ENCODE data around the gene SV2B. TPM values are rescaled to one million over a fixed set of nuclear protein-coding genes. Genes with fewer than 3 reads are reported as not detected.
"Not testable (repeated sequence)": the region's sequence is repeated elsewhere in the genome, so short reads cannot be mapped to it uniquely, and the experiment has no call there.

SV2B gene, protein sequence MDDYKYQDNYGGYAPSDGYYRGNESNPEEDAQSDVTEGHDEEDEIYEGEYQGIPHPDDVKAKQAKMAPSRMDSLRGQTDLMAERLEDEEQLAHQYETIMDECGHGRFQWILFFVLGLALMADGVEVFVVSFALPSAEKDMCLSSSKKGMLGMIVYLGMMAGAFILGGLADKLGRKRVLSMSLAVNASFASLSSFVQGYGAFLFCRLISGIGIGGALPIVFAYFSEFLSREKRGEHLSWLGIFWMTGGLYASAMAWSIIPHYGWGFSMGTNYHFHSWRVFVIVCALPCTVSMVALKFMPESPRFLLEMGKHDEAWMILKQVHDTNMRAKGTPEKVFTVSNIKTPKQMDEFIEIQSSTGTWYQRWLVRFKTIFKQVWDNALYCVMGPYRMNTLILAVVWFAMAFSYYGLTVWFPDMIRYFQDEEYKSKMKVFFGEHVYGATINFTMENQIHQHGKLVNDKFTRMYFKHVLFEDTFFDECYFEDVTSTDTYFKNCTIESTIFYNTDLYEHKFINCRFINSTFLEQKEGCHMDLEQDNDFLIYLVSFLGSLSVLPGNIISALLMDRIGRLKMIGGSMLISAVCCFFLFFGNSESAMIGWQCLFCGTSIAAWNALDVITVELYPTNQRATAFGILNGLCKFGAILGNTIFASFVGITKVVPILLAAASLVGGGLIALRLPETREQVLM
- total RNA-seq: 0.05 and 0.20 TPM in 2 replicates

DNA sequence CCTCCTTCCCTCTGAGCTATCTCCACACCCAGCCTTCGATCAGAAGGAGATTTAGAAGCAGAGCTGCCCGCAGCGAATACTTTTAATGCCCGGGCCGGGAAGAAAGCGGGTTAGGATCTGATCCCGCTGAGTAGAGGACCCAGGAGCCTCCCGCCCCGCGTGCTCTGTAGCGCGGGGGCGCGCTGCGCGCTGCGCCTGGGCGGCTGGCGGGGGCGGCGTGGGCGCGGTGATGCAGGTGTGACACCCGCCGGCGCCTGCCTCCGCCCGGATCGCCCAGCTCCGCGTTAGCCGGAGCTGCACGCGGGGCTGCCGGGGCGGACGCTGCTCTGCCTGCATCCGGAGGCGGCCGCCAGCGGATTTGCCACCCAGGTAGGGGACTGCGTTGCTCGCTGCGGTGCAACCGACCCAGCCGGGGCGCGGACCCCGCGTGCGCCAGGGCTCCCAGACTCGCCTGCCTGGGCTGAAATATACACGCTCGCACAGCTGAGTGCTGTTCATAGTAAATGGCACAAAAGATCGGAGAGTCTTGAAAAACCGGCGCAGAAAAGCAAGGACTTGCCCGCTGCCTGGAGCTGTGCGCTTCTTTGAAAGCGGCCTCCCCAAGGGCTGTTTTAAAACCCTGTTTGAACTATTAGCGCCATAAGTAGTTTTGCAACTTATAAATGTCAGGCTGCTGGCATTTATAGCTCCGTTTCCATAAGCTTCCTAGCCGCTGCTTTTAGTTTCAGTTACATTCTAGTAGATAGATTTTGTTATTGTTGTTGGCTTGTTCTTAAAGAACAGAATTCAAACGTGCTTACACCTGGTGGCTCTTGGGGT, at the start of gene SV2B:
TSS of gene SV2B (plus strand) at position 263 of the 819 bp plus-strand sequence. CDS start 126,007 bp downstream, outside the sequence.
- intact Hi-C loops (cut with micrococcal nuclease): no loop called here

DNA sequence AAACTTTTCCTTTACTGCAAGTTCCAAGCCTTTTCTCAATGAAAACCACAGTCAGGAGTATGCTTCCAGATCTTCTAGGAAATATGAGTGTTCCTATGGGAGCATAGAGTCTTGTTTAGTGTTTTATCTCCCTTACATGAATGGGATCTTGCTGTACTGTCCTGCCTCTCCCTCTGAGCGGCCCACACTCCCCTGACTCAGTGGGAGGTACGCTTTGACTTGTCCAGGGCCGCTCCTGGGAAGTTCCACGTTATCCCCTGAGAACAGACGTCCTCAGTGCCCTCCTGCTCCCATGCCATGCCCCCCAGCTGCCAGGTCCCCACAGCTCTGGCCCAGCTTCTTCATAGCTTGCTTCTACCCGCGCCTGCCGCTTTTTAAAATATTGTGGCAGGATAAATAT, 48.8 kb upstream of the SV2B start:
- intact Hi-C loops (cut with micrococcal nuclease): no loop called here

DNA sequence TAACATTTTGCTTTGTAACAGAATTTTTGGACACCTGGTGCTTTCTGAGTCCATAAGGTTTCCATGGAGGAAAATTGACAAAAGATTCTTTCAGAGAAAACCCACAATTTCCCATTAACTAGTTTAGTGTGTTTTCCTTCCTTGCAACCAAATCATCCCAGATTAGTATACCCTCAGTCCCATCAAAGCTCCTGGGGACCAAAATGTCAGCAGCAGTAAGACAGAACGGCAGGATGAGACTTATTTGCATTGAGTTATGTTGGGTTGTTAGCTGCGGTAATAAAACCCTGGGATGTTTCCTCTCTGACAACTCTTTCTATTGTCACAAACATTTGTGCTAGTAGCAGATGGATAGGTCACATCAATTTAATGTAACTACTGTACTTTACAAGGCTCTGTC, 45.2 kb upstream of the SV2B start:
- intact Hi-C loops (cut with micrococcal nuclease): loop anchor here (2.0 kb wide), 1 partner anchor 170 kb away; no protein-coding TSS in a partner anchor

DNA sequence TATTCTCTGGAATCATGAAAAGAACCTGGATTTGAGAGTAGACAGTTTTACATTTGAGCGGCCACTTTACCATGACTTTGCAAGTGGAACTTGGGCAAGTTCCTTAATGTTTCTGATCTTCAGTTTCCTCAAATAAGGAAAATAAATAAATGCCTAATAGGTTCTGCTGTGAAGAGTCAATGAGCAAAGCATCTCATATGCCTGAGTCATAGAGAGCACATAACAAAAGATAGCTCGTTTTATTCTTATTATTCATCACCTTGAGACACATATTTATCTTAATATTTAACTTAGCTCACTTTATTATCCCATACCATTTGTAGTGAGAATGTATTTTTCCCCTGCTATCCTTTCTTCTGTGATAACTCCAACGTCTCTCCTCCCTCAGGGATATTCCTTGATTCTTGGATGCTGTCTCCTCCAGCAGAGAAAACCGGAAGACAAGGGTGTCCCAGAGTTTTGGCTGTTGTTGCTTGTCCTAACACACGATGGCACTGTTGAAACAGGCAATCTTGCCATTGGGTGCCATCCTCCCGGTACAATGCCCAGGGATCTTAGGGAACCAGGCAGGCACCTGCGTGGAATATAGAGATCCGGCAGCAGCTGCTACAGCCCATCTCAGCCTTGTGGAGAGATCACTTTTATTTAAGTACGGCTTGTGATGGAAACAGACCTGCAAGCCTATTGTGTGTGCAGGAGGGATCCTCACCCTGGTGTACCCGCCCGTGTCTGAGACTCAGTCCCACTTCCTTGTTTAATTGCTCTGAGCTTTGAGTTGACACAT, 44.3 kb upstream of the SV2B start:
- intact Hi-C loops (cut with micrococcal nuclease): loop anchor here (1.0 to 2.0 kb wide), 2 partner anchors 169 to 216 kb away; no protein-coding TSS in a partner anchor

DNA sequence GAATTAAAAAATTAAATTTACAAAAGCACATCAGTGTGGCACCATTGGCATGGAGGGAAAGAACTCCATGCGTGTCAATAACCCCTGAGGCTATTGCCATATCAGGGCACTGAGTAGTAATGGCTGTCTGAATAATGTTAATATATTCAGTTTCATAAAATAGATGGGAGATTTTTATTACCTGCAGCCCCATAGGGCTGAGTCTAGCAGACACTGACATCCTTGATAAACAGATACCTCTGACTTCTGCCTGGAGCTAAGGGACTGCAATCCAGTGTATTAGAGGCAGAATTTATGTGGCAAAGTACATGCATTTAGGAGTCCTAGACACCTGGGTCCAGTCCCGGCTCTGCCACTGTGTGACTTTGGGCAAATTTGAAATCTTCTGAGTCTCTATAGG, 38.8 kb upstream of the SV2B start:
- intact Hi-C loops (cut with micrococcal nuclease): no loop called here

DNA sequence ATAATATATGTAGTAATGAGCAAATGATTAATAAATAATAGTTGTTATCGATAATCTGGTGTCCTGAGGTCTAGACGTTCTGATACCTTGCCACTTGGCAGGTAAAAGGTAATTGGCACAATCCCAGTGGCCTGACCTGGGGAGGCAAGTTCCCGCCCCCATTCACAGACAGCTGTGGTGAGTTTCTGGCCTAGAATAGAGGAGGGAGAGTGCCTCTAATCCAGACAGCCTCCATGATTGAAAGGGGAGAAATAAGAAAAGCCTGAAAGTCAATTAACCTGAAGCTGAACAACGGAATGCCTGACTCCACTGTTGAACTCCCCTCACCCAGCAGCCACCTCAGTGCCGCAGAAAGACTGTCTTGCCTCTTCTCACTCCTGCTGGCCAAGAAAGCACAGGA, 38.1 kb upstream of the SV2B start:
- intact Hi-C loops (cut with micrococcal nuclease): no loop called here

DNA sequence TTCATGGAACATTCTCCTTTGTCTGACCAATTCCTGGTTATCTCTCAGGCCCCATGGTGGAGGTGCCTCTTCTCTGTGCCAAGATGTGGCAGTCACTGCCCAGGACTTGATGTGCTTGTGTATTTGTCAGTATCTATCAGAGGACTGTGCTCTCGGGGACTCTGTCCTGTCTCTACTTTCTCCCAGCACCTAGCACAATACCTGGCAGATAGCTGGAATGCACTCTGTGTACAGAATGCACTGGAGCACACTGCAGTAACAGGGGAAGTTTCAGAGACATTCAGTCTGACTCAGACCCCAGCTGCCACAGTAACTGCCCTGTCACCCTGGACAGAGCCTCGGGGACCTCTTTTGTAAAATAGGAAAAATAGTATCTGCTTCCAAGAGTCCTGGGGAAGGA, 34.6 kb upstream of the SV2B start:
- intact Hi-C loops (cut with micrococcal nuclease): no loop called here

DNA sequence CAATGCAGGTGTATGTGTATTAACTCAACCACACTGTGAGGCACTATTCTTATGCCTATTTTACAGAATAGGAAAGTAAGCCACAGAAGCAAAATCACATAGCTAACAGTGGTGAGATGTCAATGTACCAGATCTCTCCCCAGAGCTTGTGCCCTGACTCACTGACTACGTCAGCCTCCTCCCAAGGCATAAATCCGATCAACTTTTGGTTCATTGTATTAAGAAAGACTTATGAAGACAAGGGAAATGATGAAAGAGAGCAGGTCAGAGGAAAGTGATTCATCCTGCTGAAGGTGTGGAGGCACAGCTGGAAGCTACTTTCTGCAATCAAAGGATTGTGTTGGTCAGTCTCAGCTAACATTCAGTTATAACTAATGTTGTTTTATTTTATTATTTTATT, 33.0 kb upstream of the SV2B start:
- intact Hi-C loops (cut with micrococcal nuclease): no loop called here

DNA sequence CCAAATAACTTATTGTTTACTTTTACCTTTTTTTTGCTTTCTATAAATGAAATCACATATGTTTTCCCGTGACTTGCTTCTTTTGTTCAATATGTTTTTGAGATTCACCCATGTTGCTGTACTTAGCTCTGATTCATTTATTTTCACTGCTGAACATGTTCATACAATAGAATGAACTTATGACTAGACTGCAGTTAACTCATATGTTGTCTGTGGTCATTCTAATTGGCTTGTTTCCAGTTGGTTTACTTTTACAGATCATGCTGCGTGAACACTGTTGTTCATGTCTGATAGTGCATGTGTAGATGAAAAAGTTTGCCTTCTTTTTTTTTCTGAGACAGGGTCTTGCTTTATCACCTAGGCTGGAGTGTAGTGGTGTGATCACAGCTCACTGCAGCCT, 31.6 kb upstream of the SV2B start:
- intact Hi-C loops (cut with micrococcal nuclease): no loop called here

DNA sequence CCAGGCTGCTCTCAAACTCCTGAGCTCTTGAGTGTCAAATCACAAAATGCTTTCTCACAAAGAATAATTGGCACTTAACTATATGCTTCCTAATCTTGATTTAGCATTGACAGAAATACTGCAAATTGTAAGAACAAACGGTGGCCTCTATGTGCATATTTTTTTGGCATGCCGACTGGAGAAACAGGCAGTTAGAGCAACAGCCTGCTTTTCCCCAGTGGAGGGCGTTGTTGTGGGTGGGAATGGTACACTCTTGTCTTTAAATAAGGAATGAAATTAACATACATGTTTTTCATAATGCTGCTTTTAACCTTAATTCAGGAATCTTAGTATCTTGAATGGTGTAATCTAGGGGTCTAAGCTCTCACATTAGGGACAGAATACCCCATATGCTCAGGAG, 31.1 kb upstream of the SV2B start:
- intact Hi-C loops (cut with micrococcal nuclease): no loop called here

DNA sequence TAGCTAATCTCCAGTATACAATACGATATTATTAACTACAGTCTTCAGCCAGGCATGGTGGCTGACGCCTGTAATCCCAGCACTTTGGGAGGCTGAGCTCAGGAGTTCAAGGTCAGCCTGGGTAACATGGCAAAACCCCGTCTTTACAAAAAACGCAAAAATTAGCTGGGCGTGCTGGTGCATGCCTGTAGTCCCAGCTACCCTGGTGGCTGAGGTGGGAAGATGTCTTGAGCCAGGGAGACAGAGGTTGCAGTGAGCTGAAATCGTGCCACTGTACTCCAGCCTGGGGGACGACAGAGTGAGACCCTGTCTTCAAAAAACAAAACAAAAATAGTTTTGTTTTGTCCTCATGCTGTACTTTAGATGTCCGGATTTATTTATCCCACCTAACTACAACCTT, 29.2 kb upstream of the SV2B start:
- intact Hi-C loops (cut with micrococcal nuclease): no loop called here

DNA sequence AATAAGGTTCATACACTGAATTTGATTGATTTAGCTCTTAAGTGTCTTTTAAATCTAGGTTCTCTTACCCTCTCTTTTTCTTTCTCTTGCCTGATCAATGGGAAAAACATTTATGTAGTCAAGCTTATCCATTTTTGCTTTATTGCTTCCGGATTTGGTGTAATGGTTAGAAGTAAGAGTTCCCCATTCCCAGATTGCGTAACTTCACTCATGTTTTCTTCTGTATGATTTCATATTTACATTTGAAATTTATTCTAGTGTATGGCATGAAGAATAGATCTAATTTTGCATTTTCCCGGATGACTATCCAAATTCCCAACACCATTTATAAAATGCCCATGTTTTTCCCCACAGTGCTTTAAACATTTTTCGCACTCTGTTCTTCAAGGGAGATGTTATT, 27.9 kb upstream of the SV2B start:
- intact Hi-C loops (cut with micrococcal nuclease): no loop called here

DNA sequence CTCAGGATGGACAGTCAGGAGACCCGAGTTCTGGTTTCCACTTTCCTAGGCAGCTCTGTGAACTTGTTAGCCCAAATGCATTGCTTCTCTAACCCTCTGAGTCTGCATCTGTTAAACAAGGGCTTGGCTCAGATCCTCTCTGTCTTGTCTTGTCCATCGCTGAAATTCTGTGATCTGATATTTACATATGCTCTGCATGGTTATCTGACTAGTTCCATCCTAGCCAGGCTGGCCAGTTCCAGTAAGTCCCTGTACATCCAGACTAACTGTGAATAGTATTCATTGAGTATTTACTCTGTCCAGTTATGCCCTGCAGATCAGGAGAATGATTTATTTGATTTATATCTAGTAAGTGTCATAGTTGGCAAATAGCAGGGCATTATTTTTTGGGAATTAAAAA, 27.0 kb upstream of the SV2B start:
- intact Hi-C loops (cut with micrococcal nuclease): no loop called here

DNA sequence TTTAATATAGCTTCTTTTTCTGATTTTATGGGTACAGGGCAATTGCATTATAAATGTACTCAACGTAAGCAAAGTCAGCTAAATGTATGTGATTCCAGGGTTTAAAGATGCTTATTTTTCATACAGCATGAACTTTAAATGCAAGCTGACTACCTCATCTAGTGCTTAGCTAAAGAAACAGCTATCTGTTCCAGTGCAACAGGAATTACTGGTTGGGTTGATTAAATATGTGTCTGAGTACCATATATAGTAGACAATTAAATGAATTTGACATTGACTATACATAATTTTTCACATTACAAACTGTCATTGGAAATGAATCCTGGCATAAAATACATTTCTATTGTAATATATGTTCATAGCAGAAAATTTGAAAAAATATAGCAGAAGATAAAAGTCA, 26.3 kb upstream of the SV2B start:
- intact Hi-C loops (cut with micrococcal nuclease): no loop called here

DNA sequence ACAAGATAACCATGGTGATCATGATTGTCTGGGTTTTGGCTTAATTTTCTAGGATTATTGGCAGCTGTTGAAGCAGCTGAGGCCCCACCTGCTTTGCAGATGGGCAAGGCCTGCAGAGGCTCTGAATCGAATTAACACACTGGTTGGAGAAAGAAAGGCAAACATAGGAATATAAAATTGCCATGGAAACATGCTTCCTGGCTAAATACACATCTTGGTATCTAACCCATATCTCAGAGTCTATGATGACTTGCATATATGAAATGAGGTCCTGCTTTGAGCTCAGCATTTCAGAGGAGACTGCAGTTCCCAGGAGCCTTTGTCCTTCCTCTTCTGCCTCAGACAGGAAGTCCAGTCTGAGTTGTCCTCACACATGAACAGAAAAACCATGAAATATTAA, 24.3 kb upstream of the SV2B start:
- intact Hi-C loops (cut with micrococcal nuclease): no loop called here

DNA sequence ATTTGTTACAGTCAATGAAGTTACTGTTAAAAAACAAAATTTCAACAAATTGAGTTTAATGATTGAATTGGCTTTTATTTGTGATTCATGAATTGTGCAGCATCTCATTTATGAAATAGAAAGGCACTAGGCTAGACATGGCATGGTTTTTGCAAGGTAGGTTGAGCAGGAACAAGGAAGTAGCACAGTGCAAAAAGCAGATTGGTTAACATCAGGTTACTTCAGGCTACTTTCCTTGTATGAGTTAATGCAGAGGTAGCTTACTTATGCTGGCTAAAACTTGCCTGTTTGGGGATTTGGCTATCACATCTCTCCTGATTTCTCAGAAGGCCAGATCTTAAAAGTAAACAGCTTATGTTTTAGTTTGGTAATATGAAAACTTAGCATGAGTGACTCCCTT, 23.0 kb upstream of the SV2B start:
- intact Hi-C loops (cut with micrococcal nuclease): no loop called here

DNA sequence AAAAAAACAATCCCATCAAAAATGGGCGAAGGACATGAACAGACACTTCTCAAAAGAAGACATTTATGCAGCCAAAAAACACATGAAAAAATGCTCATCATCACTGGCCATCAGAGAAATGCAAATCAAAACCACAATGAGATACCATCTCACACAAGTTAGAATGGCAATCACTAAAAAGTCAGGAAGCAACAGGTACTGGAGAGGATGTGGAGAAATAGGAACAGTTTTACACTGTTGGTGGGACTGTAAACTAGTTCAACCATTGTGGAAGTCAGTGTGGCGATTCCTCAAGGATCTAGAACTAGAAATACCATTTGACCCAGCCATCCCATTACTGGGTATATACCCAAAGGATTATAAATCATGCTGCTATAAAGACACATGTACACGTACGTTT, 6.2 kb upstream of the SV2B start:
- intact Hi-C loops (cut with micrococcal nuclease): not testable (repeated sequence)

DNA sequence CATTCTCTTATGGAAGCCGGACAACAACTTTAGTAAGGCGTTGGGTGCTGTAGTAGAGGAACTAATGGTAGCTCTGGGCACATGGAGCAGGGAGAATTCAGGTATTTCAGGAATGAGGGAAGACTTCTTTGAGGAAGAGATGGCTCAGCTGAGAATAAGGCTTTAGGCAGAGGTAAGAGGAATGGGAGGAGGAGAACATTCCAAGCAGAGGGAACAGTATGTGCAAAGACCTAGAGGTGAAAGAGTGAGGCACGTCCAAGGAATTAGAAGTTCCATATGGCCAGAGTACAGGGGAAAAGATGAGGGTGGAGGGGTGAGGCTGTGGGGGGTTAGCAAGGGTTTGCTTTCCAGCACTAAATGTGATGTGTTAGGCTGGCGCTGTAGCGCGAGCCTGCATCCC, 1.6 kb upstream of the SV2B start:
- intact Hi-C loops (cut with micrococcal nuclease): no loop called here

DNA sequence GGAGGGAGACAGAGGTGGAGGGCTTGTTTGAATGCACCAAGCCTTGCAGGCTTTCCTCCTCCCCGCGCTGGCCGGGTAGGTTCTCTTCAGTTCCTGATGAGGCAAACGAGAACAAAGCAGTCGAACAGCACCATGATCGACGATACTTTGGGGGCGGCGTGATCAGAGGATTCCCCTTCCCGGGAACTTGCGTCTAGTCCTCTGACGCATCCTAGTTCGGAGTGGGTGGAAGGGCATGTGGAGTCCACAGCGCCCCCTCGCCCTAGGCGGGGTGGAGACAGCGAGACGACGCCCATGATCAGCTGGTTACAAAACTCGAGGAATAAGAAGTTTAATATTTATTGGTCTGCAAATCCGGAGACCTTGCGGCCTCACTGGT, 452 bp upstream of the SV2B start:
- intact Hi-C loops (cut with micrococcal nuclease): no loop called here

DNA sequence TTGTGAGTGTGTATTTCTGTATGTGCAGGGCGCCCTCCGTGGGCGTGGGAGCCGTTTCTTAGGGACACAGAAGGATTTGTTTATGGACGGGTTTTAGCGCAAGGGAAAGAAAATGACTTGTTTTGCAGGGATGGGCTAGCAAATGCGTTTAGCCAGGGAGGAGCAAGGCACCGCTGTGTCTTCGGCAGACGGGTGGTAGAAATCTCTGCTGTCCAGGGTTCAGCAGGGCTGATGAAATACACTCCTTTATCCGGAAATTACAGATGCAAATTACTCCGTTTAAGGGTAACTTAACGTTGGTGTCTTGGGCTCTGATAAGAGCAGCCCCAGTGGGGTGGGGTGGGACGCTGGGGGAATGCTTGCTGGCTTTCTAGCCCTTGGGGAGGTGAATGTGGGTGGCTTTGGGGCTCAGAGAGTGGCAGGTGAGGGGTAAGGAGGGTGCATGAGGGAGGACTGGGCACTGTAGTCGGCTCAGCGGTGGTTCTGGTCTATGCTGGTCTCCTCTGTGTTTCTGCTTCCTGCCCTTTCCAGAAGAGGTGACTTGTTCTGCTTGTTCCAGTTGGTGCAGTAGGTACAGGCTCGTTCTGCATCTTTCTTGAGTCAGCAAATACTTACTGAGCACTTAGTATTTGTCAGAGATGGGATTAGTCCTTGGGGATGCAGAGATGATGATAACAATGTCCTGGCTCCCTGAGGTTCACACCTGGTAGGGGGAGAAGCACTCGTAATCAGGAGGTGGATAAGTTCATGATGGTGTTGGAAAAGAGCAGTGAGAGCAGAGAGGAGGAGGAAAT, 954 bp downstream of the SV2B start:
- intact Hi-C loops (cut with micrococcal nuclease): no loop called here

DNA sequence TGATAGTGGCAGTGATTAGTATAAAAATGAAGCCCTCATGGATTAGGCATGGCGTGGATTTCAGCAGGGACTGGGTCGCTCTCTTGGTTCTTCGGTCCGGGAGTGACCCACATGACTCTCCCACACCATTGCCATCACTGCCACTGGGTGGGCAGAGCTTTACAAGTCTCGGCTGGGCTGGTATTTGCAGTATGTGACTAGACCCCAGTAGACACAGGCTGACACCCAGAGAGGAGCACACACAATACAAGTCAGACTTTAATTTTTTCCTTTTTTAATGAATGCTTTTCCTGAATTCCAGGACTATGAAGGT, 1.5 kb downstream of the SV2B start:
- intact Hi-C loops (cut with micrococcal nuclease): no loop called here
